ENCODE results near the gene DRAM1.
A peak's percentile ranks its signal among the peaks of the same experiment; 100 is the strongest.
"Not testable (repeated sequence)": the region's sequence is repeated elsewhere in the genome, so short reads cannot be mapped to it uniquely, and the experiment has no call there.

Gene DRAM1

GRCh38 chr12:101876322-101876860, 989 bp upstream of the DRAM1 start:
- TF ChIP-seq ZNF274 (IDR thresholded peaks at IDR 0.05; ENCODE audit: low read depth, low read length), result no peak

GRCh38 chr12:101877806-101878242, 444 bp downstream of the DRAM1 start:
- peak overlapping the region; percentile 75 for H3K4me3 ChIP-seq (ENCODE audit: low read length)
- no peak for TF ChIP-seq ZNF274 (IDR thresholded peaks at IDR 0.05; ENCODE audit: low read depth, low read length)

More at GRCh38 chr12:101876322-101876860, 989 bp upstream of the DRAM1 start:
- H3K4me3 ChIP-seq (ENCODE audit: low read length), result peak overlapping the region; percentile 75

GRCh38 chr12:101878243-101878821, 952 bp downstream of the DRAM1 start:
- TF ChIP-seq ZNF274 (IDR thresholded peaks at IDR 0.05; ENCODE audit: low read depth, low read length), result no peak
- peak overlapping the region; percentile 75 for H3K4me3 ChIP-seq (ENCODE audit: low read length)

DNA sequence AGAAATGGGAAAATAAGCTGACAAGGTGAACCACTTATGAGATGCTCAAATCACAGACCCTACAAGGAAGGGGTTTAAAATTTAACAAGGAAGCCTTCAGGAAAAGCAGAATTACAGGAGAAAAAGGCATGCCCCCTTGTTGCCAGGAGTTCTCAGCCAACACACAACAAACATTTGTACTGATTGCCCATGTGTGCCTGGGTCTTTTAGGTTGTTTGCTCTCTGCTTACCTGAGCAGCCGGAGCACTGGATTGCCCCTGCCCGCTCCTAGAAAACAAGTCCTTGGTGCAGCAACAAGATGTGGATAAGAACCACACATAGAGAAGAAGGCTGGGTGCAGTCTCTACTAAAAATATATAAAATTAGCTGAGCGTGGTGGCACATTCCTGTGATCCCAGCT, 3.4 kb downstream of the DRAM1 start:
- TF ChIP-seq ZNF274 (IDR thresholded peaks at IDR 0.05; ENCODE audit: low read depth, low read length), result no peak
- H3K4me3 ChIP-seq (ENCODE audit: low read length), result no peak overlapping the region

- TF ChIP-seq ZNF274 (IDR thresholded peaks at IDR 0.05; ENCODE audit: low read depth, low read length), result no peak
Observed at GRCh38 chr12:101881228-101881627, 3.8 kb downstream of the DRAM1 start.

GRCh38 chr12:101884174-101884573, 6.8 kb downstream of the DRAM1 start:
- no peak overlapping the region for H3K4me3 ChIP-seq (ENCODE audit: low read length)
- no peak for TF ChIP-seq ZNF274 (IDR thresholded peaks at IDR 0.05; ENCODE audit: low read depth, low read length)

More at GRCh38 chr12:101881228-101881627, 3.8 kb downstream of the DRAM1 start:
- H3K4me3 ChIP-seq (ENCODE audit: low read length), result no peak overlapping the region

GRCh38 chr12:101884781-101885340, 7.5 kb downstream of the DRAM1 start:
- H3K4me3 ChIP-seq (ENCODE audit: low read length), result not testable (repeated sequence)

- H3K4me3 ChIP-seq (ENCODE audit: low read length), result no peak overlapping the region; the same call in 1 of the 2 replicates
- TF ChIP-seq ZNF274 (IDR thresholded peaks at IDR 0.05; ENCODE audit: low read depth, low read length), result no peak
Observed at GRCh38 chr12:101885912-101886561, 8.7 kb downstream of the DRAM1 start.

DNA sequence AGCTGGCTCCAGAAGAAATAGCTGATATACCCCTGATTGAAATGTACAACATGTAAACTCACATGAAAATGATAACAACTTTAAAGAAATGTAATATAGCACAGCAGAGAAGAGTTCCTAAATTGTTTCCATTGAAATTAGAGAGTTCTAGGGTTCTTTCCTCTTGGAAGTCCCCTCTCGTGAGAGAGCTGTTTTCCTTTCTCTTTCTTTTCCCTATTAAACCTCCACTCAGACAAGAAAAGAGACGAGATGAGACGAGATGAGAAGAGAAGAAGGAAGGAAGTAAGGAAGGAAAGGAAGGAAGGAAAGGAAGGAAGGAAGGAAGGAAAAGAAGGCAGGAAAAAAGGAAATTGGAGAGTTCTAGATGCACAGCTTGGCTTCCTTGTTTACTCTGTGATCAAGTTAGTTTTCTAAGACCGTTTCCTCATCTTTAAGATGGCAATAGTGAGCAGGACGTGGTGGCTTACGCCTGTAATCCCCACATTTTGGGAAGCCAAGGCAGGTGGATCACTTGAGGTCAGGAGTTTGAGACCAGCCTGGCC, 11.9 kb downstream of the DRAM1 start:
- no peak overlapping the region for H3K4me3 ChIP-seq (ENCODE audit: low read length)
- no peak for TF ChIP-seq ZNF274 (IDR thresholded peaks at IDR 0.05; ENCODE audit: low read depth, low read length)

GRCh38 chr12:101891462-101891971, 14.1 kb downstream of the DRAM1 start:
- H3K4me3 ChIP-seq (ENCODE audit: low read length), result no peak overlapping the region
- no peak for TF ChIP-seq ZNF274 (IDR thresholded peaks at IDR 0.05; ENCODE audit: low read depth, low read length)

DNA sequence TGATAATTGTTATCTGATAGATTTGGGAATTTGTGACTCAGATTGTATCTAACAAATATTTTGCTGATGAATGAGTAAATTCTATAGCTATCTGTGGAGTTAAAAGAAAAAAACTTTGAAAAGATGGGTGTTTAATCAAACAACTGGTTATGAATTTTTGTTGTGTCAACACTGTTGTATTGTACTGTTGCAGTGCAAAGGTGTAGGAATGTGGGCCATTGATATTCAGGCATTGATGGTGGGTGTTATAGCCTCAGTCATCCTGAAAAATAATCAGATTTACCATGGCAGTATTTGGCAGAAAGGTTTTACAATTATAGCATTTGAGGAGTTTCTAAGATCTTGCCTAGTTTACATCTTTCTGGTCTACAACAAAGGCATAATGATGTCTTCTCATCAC, 15.4 kb downstream of the DRAM1 start:
- H3K4me3 ChIP-seq (ENCODE audit: low read length), result no peak overlapping the region
- TF ChIP-seq ZNF274 (IDR thresholded peaks at IDR 0.05; ENCODE audit: low read depth, low read length), result no peak

DNA sequence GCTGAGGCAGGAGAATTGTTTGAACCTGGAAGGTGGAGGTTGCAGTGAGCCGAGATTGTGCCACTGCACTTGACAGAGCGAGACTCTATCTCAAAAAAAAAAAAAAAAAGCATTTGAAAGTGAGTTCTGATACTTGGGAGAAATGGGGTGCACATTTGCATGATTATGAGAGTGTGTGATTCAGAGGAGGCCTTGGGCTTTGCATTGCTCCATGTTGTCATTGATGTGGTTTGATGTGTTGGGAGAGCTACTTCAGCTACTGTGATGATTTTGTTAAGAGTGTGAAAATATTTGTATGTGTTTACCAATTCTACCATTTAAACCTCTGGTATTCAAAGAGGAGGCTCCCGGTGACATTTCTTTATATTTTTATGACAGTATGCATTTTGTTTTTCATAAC, 24.4 kb downstream of the DRAM1 start:
- no peak for TF ChIP-seq ZNF274 (IDR thresholded peaks at IDR 0.05; ENCODE audit: low read depth, low read length)
- H3K4me3 ChIP-seq (ENCODE audit: low read length), result no peak overlapping the region

GRCh38 chr12:101902641-101903040, 25.3 kb downstream of the DRAM1 start:
- no peak for TF ChIP-seq ZNF274 (IDR thresholded peaks at IDR 0.05; ENCODE audit: low read depth, low read length)
- no peak overlapping the region for H3K4me3 ChIP-seq (ENCODE audit: low read length)

GRCh38 chr12:101906226-101906625, 28.8 kb downstream of the DRAM1 start:
- TF ChIP-seq ZNF274 (IDR thresholded peaks at IDR 0.05; ENCODE audit: low read depth, low read length), result no peak

More at GRCh38 chr12:101906226-101906625, 28.8 kb downstream of the DRAM1 start:
- no peak overlapping the region for H3K4me3 ChIP-seq (ENCODE audit: low read length)

Measured in GM08714 (cell line).